HCEC 1CT (cell line): ENCODE data around the gene MYLK2.
"Not testable (repeated sequence)": the region's sequence is repeated elsewhere in the genome, so short reads cannot be mapped to it uniquely, and the experiment has no call there.

Source experiments
- DNase-seq: peaks from one replicate; pipeline ENCODE4 v3.0.0-alpha.2; 2017

Gene MYLK2

DNA sequence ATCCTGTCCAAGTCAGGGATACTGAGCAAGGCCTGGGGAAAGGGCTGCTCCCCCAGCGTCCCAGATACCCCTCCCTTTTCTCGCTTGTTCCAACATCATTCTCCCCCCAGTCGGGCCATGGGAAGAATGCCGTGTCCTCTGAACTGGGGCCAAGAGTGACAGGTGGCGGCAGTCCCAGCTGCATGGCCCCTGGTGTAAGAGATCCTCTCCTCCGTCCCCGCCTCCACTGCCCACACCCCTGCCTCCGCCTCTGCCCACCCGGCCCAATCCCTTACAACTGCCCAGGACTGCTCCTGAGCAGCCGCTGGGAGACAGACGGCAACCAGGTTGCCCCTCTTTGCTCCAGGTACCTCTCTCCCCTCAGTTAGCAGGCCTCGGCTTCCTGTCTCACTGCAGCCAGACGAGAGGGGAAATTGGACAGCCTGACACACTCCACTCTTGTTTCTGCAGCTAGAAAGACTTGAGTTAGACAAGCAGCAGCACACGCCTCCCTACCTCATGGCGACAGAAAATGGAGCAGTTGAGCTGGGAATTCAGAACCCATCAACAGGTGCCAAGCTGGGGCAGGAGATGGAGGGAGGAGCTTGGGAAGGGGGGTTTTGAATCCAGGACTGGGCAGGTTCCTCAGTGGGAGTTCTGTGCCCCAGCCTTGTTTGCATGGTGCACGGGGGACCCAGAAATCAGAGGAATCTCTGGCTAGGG lies at the start of gene MYLK2:
MYLK2 (plus strand) TSS at position 274 of the 702 bp plus-strand sequence; CDS start at position 499, 225 bp downstream.
- DNase-seq: no peak

- no peak for DNase-seq
These were observed 49.5 kb upstream of the MYLK2 start for GRCh38 chr20:31769681-31770080.

DNA sequence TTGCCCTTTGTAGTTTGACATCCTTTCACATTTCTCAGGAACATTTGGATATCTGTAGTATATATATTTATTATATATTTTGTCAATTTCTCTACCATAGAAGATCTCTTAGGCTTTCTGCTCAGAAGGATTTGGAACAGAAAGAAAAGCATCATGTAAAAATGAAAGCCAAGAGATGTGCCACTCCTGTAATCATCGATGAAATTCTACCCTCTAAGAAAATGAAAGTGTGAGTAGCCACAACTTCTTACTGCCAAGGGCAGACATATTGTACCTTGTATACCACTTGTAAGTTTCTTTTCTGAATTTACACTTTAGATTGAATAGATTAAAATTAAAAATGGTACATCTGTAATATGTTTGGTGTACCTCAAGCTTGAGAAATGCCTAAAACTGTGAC lies 48.9 kb upstream of the MYLK2 start:
- DNase-seq: no peak

GRCh38 chr20:31774408-31774807 lies 44.7 kb upstream of the MYLK2 start:
- no peak for DNase-seq

- no peak for DNase-seq
These were observed 38.3 kb upstream of the MYLK2 start for GRCh38 chr20:31780839-31781238.

GRCh38 chr20:31781945-31782344 lies 37.2 kb upstream of the MYLK2 start:
- DNase-seq: no peak

DNA sequence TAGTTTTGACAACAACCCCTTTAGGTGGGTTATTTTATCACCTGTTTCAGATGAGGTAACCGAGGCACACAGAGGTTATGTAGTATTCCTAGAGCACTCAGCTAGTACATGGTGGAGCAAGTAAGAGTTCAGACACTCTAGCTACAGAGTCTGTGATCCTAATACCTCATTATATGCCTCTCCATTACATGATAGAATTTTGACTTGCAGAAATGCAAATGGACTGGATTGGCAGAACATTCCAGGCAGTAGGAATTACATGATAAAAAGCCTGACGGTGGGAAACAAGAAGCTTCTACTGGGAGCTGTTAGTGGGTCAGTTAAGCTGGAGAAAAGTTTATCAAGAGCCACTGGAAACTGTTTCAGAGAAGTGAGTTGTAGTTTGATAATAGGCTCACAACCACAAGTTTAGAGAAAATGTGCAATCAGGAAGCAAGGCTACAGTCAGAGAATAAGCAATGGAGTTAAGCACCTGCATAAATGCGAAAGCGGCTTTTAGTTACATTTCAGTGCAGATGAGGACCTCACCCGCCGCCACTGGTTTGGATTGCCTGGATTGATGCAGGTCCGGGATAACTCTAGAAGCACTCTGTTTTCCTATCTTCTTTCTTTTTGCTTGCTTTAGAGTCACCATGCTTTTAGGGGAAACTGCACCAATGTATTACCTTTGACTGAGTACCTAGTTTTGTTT lies 34.7 kb upstream of the MYLK2 start:
- no peak for DNase-seq

DNA sequence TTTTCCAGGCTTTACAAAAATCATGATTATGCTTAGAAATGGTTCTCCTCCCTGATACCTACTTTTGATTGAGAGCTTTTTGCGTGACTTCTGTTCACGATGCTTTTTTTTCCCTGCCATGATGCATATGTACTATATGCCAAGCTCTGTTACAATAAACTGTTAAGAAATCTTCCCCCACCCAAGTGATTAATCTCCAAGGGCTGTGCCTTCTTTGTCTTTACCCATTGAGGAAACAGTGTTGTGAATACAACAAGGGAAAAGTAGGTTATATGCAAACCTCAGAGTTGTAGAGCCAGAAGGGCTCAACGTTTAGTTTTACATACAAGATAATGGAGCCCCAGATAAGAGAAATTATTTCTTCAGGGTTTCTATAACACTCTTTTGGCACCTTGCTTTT lies 34.1 kb upstream of the MYLK2 start:
- no peak for DNase-seq

- peak; percentile 72 for DNase-seq
These were observed 30.6 kb upstream of the MYLK2 start for GRCh38 chr20:31788578-31788977.

DNA sequence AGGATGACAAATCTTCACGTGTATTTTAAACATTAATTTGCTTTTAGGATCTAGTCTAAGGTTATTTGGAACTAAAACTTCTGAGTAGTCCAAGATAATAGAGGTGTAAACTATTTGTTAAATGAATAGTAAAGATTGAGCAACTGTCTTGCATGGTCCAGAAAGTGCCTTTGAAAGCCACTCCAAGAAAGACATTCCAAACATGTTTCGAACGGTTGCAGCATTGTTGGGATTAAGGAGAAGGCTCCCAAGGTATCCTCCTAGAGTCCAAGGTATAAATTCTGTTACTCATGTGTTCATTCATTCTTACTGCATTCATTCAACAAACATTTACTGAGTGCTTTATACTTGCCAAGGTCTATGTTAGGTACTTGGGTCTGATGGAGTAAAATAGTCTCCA lies 28.8 kb upstream of the MYLK2 start:
- no peak for DNase-seq

DNA sequence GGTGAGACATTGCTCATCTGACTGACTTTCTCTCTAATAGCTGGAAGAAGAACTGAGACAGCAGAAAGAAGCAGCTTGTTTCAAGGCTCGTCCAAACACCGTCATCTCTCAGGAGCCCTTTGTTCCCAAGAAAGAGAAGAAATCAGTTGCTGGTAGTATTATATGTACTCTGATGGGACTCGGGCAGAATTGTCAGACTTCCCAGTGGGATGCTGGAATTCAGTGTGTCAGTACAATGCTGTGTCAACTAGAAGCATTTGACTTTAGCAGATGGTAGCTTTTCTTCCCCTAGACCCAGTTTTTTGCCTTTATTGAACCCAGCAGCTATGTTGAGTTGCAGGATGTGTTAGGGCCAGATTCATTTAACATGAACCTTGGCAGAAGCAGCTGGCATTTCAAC lies 21.8 kb upstream of the MYLK2 start:
- no peak for DNase-seq

GRCh38 chr20:31801508-31801907 lies 17.6 kb upstream of the MYLK2 start:
- DNase-seq: no peak

GRCh38 chr20:31803552-31804291 lies 15.4 kb upstream of the MYLK2 start:
- no peak for DNase-seq

- no peak for DNase-seq
These were observed 12.4 kb upstream of the MYLK2 start for GRCh38 chr20:31806564-31807355.

- no peak for DNase-seq
These were observed 10.7 kb upstream of the MYLK2 start for GRCh38 chr20:31808481-31808880.

- no peak for DNase-seq
These were observed 9.5 kb upstream of the MYLK2 start for GRCh38 chr20:31809661-31810060.

- DNase-seq: no peak
These were observed 8.0 kb upstream of the MYLK2 start for GRCh38 chr20:31811198-31811597.

GRCh38 chr20:31811796-31812728 lies 7.1 kb upstream of the MYLK2 start:
- DNase-seq: peak; percentile 62

DNA sequence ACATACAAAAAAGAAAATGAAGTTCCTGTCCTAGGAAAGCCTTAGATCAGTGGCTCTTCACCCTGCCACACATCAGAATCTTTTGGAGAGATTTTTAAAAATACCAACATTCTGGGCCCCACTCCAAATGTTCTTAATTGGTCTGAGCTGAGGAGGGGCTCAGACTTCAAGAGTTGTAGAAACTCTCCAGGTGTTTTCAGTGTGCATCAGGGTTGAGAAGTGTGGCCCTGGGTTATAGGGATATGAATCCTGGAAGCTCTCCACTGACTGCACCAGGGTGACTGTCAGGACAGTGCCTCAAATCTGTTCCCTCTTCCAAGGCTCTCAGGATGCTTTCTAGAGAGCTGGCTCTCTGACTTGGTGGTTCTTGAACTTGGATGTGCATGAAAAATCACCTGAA lies 5.5 kb upstream of the MYLK2 start:
- DNase-seq: no peak

- not testable (repeated sequence) for DNase-seq
These were observed 5.0 kb upstream of the MYLK2 start for GRCh38 chr20:31814142-31814541.

GRCh38 chr20:31815408-31816188 lies 3.6 kb upstream of the MYLK2 start:
- no peak for DNase-seq
